ENCODE results near the gene YTHDC1. TPM values are rescaled to one million over a fixed set of nuclear protein-coding genes. Genes with fewer than 3 reads are reported as not detected.

The YTHDC1 gene
- total RNA-seq, 6 donors from 2014 or later = 54.1 to 137 (median 76.3) TPM

- TF ChIP-seq POLR2A (IDR thresholded peaks at IDR 0.05) = no peak
- TF ChIP-seq POLR2AphosphoS5 (IDR thresholded peaks at IDR 0.05) = no peak
- Histone ChIP-seq H3K27me3 (no peaks in the 10 kb centered on the region), H3K27ac (no peak overlapping the region), H3K4me1 (peaks cover 58 to 84% (median 70%) of the 10 kb centered on the region in 4 donors), H3K4me3 (no peak overlapping the region), H3K9me3 (no peaks in the 10 kb centered on the region), H3K36me3 (peaks cover 5 to 8% (median 5%) of the 10 kb centered on the region in 4 donors)
- 45 to 51% methylated on average over 5 of the region's 5 CpGs for WGBS, 2 donors
- DNase-seq (no peak), ATAC-seq (ENCODE audit: low FRiP score in 2 of 2) (peak in 1 of 2 donors; percentile 59)
Observed at GRCh38 chr4:68342134-68342533, 7.8 kb downstream of the YTHDC1 start.

GRCh38 chr4:68338625-68339024 lies 11.3 kb downstream of the YTHDC1 start:
- 71 to 72% methylated on average over 3 of the region's 3 CpGs for WGBS, 2 donors
- H3K4me3 ChIP-seq = no peak overlapping the region
- peaks cover 42 to 57% (median 48%) of the 10 kb centered on the region in 4 donors for H3K4me1 ChIP-seq
- no peak for TF ChIP-seq POLR2AphosphoS5 (IDR thresholded peaks at IDR 0.05)
- no peak for TF ChIP-seq POLR2A (IDR thresholded peaks at IDR 0.05)
- TF ChIP-seq EP300 (IDR thresholded peaks at IDR 0.05) = no peak
- TF ChIP-seq CTCF (IDR thresholded peaks at IDR 0.05) = no peak
- H3K27ac ChIP-seq = no peak overlapping the region
- peak in 1 of 2 donors; percentile 44 for DNase-seq
- no peaks in the 10 kb centered on the region for H3K27me3 ChIP-seq
- H3K9me3 ChIP-seq = no peaks in the 10 kb centered on the region
- peaks cover 9 to 36% (median 12%) of the 10 kb centered on the region in 4 donors for H3K36me3 ChIP-seq
- ATAC-seq (ENCODE audit: low FRiP score in 2 of 2) = peak; percentile 10 to 51

GRCh38 chr4:68337522-68337921 lies 12.4 kb downstream of the YTHDC1 start:
- TF ChIP-seq CTCF (IDR thresholded peaks at IDR 0.05) (no peak), EP300 (IDR thresholded peaks at IDR 0.05) (no peak), POLR2A (IDR thresholded peaks at IDR 0.05) (no peak), POLR2AphosphoS5 (IDR thresholded peaks at IDR 0.05) (no peak)
- Histone ChIP-seq H3K27me3 (no peaks in the 10 kb centered on the region), H3K4me3 (no peak overlapping the region), H3K4me1 (peaks cover 35 to 52% (median 41%) of the 10 kb centered on the region in 4 donors), H3K27ac (no peak overlapping the region), H3K9me3 (no peaks in the 10 kb centered on the region), H3K36me3 (peaks cover 9 to 43% (median 17%) of the 10 kb centered on the region in 4 donors)
- no peak for ATAC-seq (ENCODE audit: low FRiP score in 2 of 2)
- 92 to 97% methylated on average over 7 of the region's 7 CpGs for WGBS, 2 donors
- DNase-seq = no peak

- 63 to 68% methylated on average over 1 of the region's 1 CpG for WGBS, 2 donors
- H3K4me1 ChIP-seq = peaks cover 29 to 47% (median 36%) of the 10 kb centered on the region in 4 donors
- H3K9me3 ChIP-seq = no peaks in the 10 kb centered on the region
- ATAC-seq (ENCODE audit: low FRiP score in 2 of 2) (no peak), DNase-seq (no peak)
- H3K27me3 ChIP-seq = no peaks in the 10 kb centered on the region
- peaks cover 11 to 48% (median 19%) of the 10 kb centered on the region in 4 donors for H3K36me3 ChIP-seq
- TF ChIP-seq POLR2AphosphoS5 (IDR thresholded peaks at IDR 0.05) (no peak), EP300 (IDR thresholded peaks at IDR 0.05) (no peak), CTCF (IDR thresholded peaks at IDR 0.05) (no peak), POLR2A (IDR thresholded peaks at IDR 0.05) (no peak)
- H3K27ac ChIP-seq = no peak overlapping the region
- no peak overlapping the region for H3K4me3 ChIP-seq
Observed at GRCh38 chr4:68337004-68337403, 12.9 kb downstream of the YTHDC1 start.

GRCh38 chr4:68336530-68336929 lies 13.4 kb downstream of the YTHDC1 start:
- H3K4me3 ChIP-seq = no peak overlapping the region
- DNase-seq (no peak), ATAC-seq (ENCODE audit: low FRiP score in 2 of 2) (no peak)
- H3K27me3 ChIP-seq = no peaks in the 10 kb centered on the region
- peaks cover 25 to 42% (median 31%) of the 10 kb centered on the region in 4 donors for H3K4me1 ChIP-seq
- H3K36me3 ChIP-seq = peaks cover 15 to 53% (median 21%) of the 10 kb centered on the region in 4 donors
- TF ChIP-seq POLR2A (IDR thresholded peaks at IDR 0.05) = no peak
- no peak for TF ChIP-seq EP300 (IDR thresholded peaks at IDR 0.05)
- no peak for TF ChIP-seq CTCF (IDR thresholded peaks at IDR 0.05)
- no peak for TF ChIP-seq POLR2AphosphoS5 (IDR thresholded peaks at IDR 0.05)
- no peaks in the 10 kb centered on the region for H3K9me3 ChIP-seq
- no peak overlapping the region for H3K27ac ChIP-seq
